HPDE6-E6E7 (cell line): ENCODE data around the gene RGS6.

Experiments
- DNase-seq: peaks from one replicate; pipeline ENCODE4 v3.0.0; 2011; ENCODE audit warnings: missing footprints; ENCODE audit errors: extremely low spot score

RGS6 gene

DNA sequence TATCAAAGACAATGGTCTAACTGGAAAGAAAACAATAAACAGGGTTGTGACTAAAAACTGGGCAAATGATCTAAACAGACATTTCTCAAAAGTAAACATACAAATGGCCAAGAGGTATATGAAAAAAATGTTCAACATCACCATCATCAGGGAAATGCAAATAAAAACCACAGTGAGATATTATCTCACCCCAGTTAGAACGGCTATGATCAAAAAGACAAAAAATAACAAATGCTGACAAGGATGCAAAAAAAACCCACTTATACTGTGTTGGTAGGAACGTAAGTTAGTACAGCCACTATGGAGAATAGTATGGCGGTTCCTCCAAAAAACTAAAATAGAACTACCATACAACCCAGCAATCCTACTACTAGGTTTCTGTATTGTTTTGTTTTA, 470.1 kb downstream of the RGS6 start:
- no peak for DNase-seq

DNA sequence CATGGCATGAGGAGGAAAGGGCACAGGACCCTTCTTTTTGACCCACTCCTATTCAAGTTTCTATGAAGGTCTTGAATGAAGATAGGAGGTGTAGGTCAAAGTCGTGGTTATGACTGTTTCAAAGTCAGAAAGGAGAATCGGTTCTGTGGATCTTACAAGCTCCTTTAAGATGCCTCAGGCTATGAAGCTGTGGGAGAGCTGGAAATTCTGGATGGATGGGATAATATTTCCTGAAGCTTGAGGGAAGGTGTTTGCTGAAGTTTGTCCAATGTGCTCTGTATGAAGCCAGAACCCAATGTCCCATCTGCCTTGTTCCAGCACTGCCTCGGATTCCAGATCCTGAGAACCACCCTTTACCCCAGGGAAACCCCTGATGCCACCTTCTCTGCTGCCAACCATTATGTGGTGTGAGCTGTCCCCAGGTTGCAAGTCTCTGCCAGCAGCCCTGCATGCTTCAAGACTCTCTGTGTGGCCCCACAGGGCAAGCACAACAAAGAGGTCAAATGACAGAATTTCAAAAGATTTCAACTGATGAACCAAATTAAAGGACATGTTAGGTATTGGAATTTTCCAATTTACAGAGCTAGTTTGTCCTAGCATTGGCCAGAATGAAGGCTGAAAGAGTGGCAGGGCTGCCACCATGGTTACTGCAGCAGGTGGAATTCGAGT, 472.0 kb downstream of the RGS6 start:
- DNase-seq: no peak

DNA sequence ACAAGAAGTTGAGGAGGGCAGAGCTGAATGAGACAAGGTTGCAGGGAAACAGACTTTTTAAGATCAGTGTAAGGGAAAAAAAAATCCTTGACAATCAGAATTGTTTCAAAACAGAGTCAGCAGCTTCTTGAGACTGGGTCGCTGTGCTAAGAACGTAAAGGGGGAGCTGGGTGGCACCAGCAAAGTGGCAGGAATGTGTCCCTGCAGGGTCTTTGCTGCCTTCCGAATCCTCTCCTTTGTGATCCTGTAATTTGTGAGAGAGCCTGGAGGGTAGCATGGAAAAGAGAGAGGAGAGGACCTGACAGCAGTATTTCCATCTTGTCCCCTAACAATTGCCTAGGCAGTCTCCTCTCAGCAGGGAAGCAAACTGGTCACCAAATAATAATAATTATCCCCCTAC, 472.8 kb downstream of the RGS6 start:
- no peak for DNase-seq

- DNase-seq: no peak
Observed at GRCh38 chr14:72408020-72408419, 475.8 kb downstream of the RGS6 start.

DNA sequence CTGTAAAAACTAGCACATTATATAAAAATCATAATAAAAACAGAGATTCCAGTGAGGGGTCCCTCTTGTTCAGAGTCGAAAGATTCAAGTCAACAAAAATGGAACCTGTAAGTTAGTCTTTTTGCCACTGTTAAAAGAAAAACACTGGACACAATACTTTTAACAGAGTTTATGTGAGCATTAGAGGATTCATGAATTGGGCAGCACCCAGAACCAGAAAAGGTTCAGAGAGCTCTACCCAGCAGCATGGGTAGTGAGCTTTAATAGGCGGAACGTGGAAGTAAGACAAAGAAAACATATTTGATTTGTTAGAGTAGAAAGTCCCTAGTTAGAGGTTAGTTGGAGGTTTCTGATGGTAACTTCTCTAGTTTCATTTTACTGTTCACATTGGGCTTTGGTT, 476.8 kb downstream of the RGS6 start:
- DNase-seq: no peak

GRCh38 chr14:72416081-72416849, 484.0 kb downstream of the RGS6 start:
- no peak for DNase-seq

GRCh38 chr14:72416892-72417291, 484.7 kb downstream of the RGS6 start:
- no peak for DNase-seq

- DNase-seq: no peak
Observed at GRCh38 chr14:72418806-72419205, 486.6 kb downstream of the RGS6 start.

DNA sequence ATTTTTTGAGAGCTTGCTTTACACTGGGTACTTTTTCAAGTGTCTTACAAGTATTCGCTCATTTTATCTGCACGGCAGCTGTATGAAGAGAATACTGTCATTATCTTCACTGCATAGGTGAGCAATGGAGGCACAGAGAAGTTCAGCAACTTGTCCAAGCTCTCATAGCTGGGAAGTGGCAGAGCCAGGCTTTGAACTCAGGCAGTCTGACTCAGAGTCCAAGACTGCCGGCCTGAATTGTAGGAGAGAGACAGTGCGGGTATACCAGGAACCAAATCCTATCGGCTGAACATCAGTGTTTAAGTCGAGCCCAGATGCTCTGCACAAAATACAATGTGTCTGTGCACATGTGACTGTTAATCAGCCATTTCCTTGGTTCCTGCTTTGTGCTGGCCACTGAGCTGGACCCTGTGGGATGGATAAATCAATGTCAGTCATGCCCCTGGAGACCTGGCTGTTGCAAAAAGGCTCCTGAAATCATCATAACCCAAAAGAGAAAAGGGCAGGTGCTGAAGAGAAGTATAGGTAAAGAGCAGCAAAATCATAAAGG, 487.1 kb downstream of the RGS6 start:
- no peak for DNase-seq

- DNase-seq: peak; percentile 23
Observed at GRCh38 chr14:72420749-72421474, 488.7 kb downstream of the RGS6 start.

GRCh38 chr14:72423957-72424356, 491.7 kb downstream of the RGS6 start:
- DNase-seq: no peak

DNA sequence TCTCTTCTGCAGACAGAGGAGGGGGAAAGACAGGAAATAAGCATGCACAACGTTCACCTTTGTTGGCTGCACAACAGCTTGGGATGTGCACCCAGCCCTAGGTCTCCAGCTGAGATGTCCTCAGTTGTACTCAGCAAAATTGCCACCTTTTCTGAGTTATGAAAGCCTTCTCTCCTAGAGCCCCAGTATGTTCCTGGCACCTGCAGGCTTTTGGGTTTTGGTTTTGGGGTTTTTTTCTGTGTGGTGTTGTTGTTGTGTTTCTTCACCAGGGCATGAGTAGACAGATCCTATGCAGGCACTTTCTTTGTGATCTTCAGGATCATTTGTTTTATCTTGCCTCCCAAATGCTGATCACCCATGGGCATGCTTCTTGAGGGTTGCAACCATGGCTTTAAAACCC, 498.2 kb downstream of the RGS6 start:
- no peak for DNase-seq

GRCh38 chr14:72432748-72433147, 500.5 kb downstream of the RGS6 start:
- no peak for DNase-seq

DNA sequence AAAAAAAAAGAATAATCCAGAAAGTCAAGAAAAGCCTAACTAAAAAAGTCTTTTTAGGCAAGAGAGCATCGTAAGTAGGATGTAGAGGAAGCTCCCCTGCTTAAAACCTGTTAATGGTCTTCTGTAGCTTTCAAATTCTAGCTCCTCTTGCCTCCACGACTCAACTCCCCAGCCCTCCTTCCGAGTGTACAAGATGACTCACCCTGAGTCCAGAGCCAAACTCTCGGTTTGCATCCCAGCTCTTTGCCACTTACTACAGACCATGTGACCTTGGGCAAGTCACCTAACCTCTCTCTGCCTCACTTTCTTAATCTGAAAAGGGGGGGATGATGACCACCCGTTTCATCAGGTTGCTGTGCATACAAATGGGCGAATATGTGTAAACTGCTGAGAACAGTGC, 501.3 kb downstream of the RGS6 start:
- no peak for DNase-seq

- no peak for DNase-seq
Observed at GRCh38 chr14:72434856-72435255, 502.6 kb downstream of the RGS6 start.

DNA sequence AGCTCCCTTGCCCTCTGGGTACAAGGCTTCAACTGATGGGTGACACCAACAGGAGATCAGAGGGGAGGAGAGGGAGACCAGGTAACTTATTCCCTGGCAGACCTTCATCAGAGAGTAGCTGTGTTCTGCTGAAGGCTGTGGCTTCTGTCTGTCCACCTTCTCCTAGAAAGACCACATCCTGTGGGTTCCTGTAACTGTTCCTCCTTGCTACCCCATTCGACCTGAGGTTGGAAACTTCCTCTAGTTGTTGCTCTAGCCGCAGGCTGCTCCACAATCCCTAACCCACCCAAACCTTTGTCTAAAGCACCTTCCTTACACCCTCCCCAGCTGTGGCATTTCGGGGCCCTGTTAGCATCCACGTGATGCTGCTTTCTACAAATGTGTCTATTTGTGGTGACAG, 507.5 kb downstream of the RGS6 start:
- no peak for DNase-seq

- no peak for DNase-seq
Observed at GRCh38 chr14:72443256-72443655, 511.0 kb downstream of the RGS6 start.

- no peak for DNase-seq
Observed at GRCh38 chr14:72443991-72444441, 511.8 kb downstream of the RGS6 start.

DNA sequence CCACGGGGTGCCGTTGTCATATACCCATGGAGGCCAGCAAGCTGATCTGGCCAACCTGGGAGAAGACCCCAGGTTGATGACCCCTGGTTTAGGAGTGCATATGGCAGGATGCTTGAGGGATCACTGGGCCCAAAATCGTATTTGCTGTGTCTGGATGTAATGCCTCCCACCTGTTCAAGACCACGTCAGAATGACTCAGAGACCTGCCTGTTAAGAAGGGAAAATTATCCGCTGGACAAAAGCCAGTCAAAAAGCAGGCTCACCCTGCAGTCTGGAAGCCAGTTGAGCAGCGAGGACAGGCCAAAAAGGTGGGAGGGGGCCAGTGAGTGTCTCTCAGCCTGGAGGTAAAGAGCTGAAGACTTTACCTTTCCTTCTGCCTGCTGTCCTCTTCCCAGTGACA, 512.5 kb downstream of the RGS6 start:
- peak; percentile 23 for DNase-seq

DNA sequence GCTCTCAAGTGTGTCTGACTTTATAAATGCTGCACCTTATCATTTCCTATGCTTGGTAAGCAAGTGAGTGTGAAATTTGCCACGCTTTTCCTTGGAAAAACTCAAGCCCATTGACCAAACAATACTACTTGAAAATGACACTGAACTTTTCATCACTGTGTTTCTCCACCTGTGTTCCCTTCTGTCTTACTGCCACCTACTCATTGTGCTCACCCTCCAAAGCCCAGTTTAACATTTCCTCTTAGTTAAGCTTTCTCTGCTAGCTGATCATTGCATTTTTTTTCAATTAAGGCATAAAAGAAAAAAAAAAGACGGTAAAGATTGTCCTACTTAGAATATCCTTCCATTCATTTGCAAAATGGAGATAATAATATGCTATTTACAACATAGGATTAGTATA, 516.0 kb downstream of the RGS6 start:
- DNase-seq: no peak

DNA sequence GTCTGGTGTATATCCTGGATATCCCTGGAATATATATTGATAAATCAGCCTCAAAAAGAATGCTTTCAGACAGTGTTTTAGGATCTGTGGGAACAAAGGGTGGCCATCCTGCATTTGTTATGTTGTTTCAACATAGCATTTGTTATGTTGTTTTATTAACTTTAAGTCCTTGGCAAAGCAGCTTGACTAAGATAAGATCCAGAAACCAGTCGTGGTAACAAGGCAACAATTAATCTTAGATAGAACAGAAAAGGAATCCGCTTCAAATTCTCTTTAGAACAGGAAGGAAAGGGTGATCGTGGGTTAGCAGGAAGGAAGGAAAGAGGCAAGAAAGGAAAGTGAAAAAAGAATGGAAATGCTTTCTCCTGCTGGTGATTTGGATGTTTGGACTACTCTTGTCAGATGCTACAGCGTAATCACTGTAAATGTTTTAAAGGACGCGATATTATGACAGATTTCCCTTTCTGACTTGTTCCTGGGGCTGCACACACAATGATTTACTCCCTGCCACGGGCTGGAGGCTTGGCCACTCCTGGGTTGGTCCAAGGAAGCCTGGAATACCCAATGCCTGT, 518.3 kb downstream of the RGS6 start:
- DNase-seq: no peak
